GM15510 (cell line): ENCODE measurements around the gene SLC13A1.

ENCODE experiments used
- POLR2A ChIP-seq: IDR thresholded peaks from 3 replicates; pipeline ENCODE4 v1.6.1; 2011; ENCODE audit warnings: borderline replicate concordance; ENCODE audit not compliant: insufficient read length; ENCODE audit errors: extremely low read depth

Gene SLC13A1

GRCh38 chr7:123115331-123115730 is 84.4 kb downstream of the SLC13A1 start:
- no peak for TF ChIP-seq POLR2A

- TF ChIP-seq POLR2A = no peak
These were observed 85.5 kb downstream of the SLC13A1 start for GRCh38 chr7:123114288-123114687.

- TF ChIP-seq POLR2A = no peak
These were observed 86.9 kb downstream of the SLC13A1 start for GRCh38 chr7:123112833-123113232.

- TF ChIP-seq POLR2A = no peak
These were observed 100.1 kb downstream of the SLC13A1 start for GRCh38 chr7:123099712-123100111.

GRCh38 chr7:123096976-123097375 is 102.8 kb downstream of the SLC13A1 start:
- TF ChIP-seq POLR2A = no peak

- TF ChIP-seq POLR2A = no peak
These were observed 103.3 kb downstream of the SLC13A1 start for GRCh38 chr7:123096434-123096833.

GRCh38 chr7:123090456-123090855 is 109.3 kb downstream of the SLC13A1 start:
- TF ChIP-seq POLR2A = no peak

GRCh38 chr7:123079021-123079420 is 120.7 kb downstream of the SLC13A1 start:
- no peak for TF ChIP-seq POLR2A

GRCh38 chr7:123075838-123076467 is 123.8 kb downstream of the SLC13A1 start:
- no peak for TF ChIP-seq POLR2A

- TF ChIP-seq POLR2A = no peak
These were observed 129.0 kb downstream of the SLC13A1 start for GRCh38 chr7:123070702-123071286.

GRCh38 chr7:123067814-123068213 is 132.0 kb downstream of the SLC13A1 start:
- no peak for TF ChIP-seq POLR2A
